ENCODE data around the gene ANKRD34A. TPM values are rescaled to one million over a fixed set of nuclear protein-coding genes. Genes with fewer than 3 reads are reported as not detected.

ANKRD34A gene
- total and polyA plus RNA-seq, 2 of the 13 experiments (the other 11 are each of a cell fraction or from before 2014, with no cell fraction given) = 0.05 to 0.07 TPM

- peak overlapping the region; percentile 73 to 89 (median 80); a peak in 5 of 6 replicates for H3K4me3 ChIP-seq (replicated peaks in 1 of 3; ENCODE audit: insufficient read depth in 1 of 3, low read depth in 2 of 3, low read length in 3 of 3)
- DNase-seq (ENCODE audit: low spot score) (no peak), FAIRE-seq (no peak), ATAC-seq (no peak)
- intact Hi-C loops (cut with micrococcal nuclease; ENCODE audit: unreplicated experiment) = loop anchor here (5.0 kb wide), 1 partner anchor 64 kb away; no protein-coding TSS in a partner anchor
- peaks cover 0 to 15% of the 10 kb centered on the region in 2 experiments; a peak in 2 of 5 replicates for H3K27me3 ChIP-seq (ENCODE audit: control insufficient read depth in 1 of 2, insufficient read depth in 2 of 2, low read length in 2 of 2)
- in situ Hi-C loops (cut with HindIII; ENCODE audit: extremely low pct_ligation_motif_present, low pct_unique_long_range_greater_than_20kb) = no loop called here
- no peak overlapping the region for H3K27ac ChIP-seq (ENCODE audit: extremely low read length, insufficient read depth, low read length)
- peak overlapping the region; percentile 80 for H3K9ac ChIP-seq (ENCODE audit: insufficient read depth, low read depth, low read length)
- H3K4me1 ChIP-seq (ENCODE audit: insufficient read depth, low read length) = peaks cover 60% of the 10 kb centered on the region
- CTCF ChIA-PET (ENCODE audit: low intra/inter-chr PET ratio, low total read pairs) = no interaction called here
- H2AFZ ChIP-seq (ENCODE audit: low read length) = no peak overlapping the region
- no TSS peak for BruUV-seq (replicated peaks)
- TF ChIP-seq ZKSCAN5 (CRISPR knock-in tag; IDR thresholded peaks at IDR 0.05) = no peak
- no peaks in the 10 kb centered on the region for H4K20me1 ChIP-seq (ENCODE audit: insufficient read depth, low read length)
- peak overlapping the region; percentile 86 for H3K4me2 ChIP-seq (ENCODE audit: low read depth, low read length)
- POLR2A ChIA-PET = interaction anchor here (6.2 kb wide), 1 partner anchor 27 kb away, joined by 84 read pairs; the partner anchor contains the start of gene RBM8A
- no peaks in the 10 kb centered on the region for H3K36me3 ChIP-seq (replicated peaks in 1 of 2; ENCODE audit: control insufficient read depth in 1 of 2, insufficient read depth in 2 of 2, low read length in 2 of 2)
- peaks cover 23% of the 10 kb centered on the region for H3K79me2 ChIP-seq (ENCODE audit: insufficient read depth, low read length)
- no peaks in the 10 kb centered on the region for H3K9me3 ChIP-seq (ENCODE audit: low read length)
These were observed 8.0 kb downstream of the ANKRD34A start for GRCh38 chr1:145956361-145956760.

- WGBS (ENCODE audit: low lambda C conversion rate) = 79% methylated on average over 2 of the region's 2 CpGs
- POLR2A ChIA-PET = interaction anchor here (0.8 to 6.2 kb wide), 3 partner anchors 9 to 26 kb away, joined by 3 to 84 read pairs (median 5); partner anchors contain the start of genes ANKRD34A, POLR3GL and RBM8A
- H3K9me3 ChIP-seq (ENCODE audit: low read length) = no peaks in the 10 kb centered on the region
- in situ Hi-C loops (cut with HindIII; ENCODE audit: extremely low pct_ligation_motif_present, low pct_unique_long_range_greater_than_20kb) = no loop called here
- no peak overlapping the region for H3K4me3 ChIP-seq (replicated peaks in 1 of 3; ENCODE audit: insufficient read depth in 1 of 3, low read depth in 2 of 3, low read length in 3 of 3)
- BruUV-seq (replicated peaks) = no TSS peak
- ATAC-seq (no peak), FAIRE-seq (no peak), DNase-seq (ENCODE audit: low spot score) (no peak)
- intact Hi-C loops (cut with micrococcal nuclease; ENCODE audit: unreplicated experiment) = loop anchor here (5.0 kb wide), 1 partner anchor 63 kb away; no protein-coding TSS in a partner anchor
- H3K79me2 ChIP-seq (ENCODE audit: insufficient read depth, low read length) = peaks cover 23% of the 10 kb centered on the region
- H3K9ac ChIP-seq (ENCODE audit: insufficient read depth, low read depth, low read length) = no peak overlapping the region
- H3K4me2 ChIP-seq (ENCODE audit: low read depth, low read length) = peak overlapping the region; percentile 86
- H3K27ac ChIP-seq (ENCODE audit: extremely low read length, insufficient read depth, low read length) = no peak overlapping the region
- peaks cover 0 to 1% of the 10 kb centered on the region in 2 experiments; a peak in 1 of 5 replicates for H3K36me3 ChIP-seq (replicated peaks in 1 of 2; ENCODE audit: control insufficient read depth in 1 of 2, insufficient read depth in 2 of 2, low read length in 2 of 2)
- H3K4me1 ChIP-seq (ENCODE audit: insufficient read depth, low read length) = peaks cover 57% of the 10 kb centered on the region
- no peak overlapping the region for H2AFZ ChIP-seq (ENCODE audit: low read length)
- 0 out of 5 replicates have a peak, but pooled peaks cover 0 to 11% of the 10 kb centered on the region in 2 experiments for H3K27me3 ChIP-seq (ENCODE audit: control insufficient read depth in 1 of 2, insufficient read depth in 2 of 2, low read length in 2 of 2)
- H4K20me1 ChIP-seq (ENCODE audit: insufficient read depth, low read length) = no peaks in the 10 kb centered on the region
- CTCF ChIA-PET (ENCODE audit: low intra/inter-chr PET ratio, low total read pairs) = no interaction called here
- no peak for TF ChIP-seq ZIK1 (CRISPR knock-in tag; IDR thresholded peaks at IDR 0.05; ENCODE audit: borderline replicate concordance, low read depth)
- TF ChIP-seq PAWR (CRISPR knock-in tag; IDR thresholded peaks at IDR 0.05; ENCODE audit: borderline replicate concordance) = no peak
- no peak for TF ChIP-seq ZBTB43 (CRISPR knock-in tag; conservative IDR thresholded peaks at IDR 0.05)
- no peak for TF ChIP-seq ZNF280D (CRISPR knock-in tag; IDR thresholded peaks at IDR 0.05)
- TF ChIP-seq ZNF547 (CRISPR knock-in tag; IDR thresholded peaks at IDR 0.05) = no peak
- TF ChIP-seq KLF6 (CRISPR knock-in tag; IDR thresholded peaks at IDR 0.05) = no peak
- TF ChIP-seq ONECUT2 (CRISPR knock-in tag; IDR thresholded peaks at IDR 0.05) = no peak
- no peak for TF ChIP-seq REXO4 (CRISPR knock-in tag; IDR thresholded peaks at IDR 0.05; ENCODE audit: borderline replicate concordance)
- TF ChIP-seq JUNB (CRISPR knock-in tag; IDR thresholded peaks at IDR 0.05; ENCODE audit: borderline replicate concordance) = no peak
- TF ChIP-seq GTF3A (CRISPR knock-in tag; conservative IDR thresholded peaks at IDR 0.05) = no peak
These were observed 8.9 kb downstream of the ANKRD34A start for GRCh38 chr1:145955436-145955835.
